Measurements from ENCODE around the gene KDM6A.
"Not testable (repeated sequence)": the region's sequence is repeated elsewhere in the genome, so short reads cannot be mapped to it uniquely, and the experiment has no call there.

Gene KDM6A

DNA sequence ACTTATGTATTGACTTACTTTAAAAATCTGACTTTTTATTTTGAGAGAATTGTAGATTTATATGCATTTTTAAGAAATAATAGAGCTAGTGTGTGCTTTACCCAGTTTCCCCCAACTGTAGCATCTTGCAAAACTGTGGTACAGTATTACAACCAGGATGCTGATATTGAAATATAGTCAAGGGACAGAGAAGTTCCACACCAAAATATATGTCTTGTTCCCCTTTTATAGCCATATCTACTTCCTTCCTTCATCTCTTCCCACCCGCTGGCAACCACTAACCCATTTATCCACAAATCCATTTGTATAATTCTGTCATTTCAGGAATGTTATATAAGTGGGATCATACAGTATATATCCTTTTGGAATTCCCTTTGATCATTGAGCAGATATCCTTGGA lies 16.8 kb downstream of the KDM6A start:
- no peak for DNase-seq (ENCODE audit: low spot score)

DNA sequence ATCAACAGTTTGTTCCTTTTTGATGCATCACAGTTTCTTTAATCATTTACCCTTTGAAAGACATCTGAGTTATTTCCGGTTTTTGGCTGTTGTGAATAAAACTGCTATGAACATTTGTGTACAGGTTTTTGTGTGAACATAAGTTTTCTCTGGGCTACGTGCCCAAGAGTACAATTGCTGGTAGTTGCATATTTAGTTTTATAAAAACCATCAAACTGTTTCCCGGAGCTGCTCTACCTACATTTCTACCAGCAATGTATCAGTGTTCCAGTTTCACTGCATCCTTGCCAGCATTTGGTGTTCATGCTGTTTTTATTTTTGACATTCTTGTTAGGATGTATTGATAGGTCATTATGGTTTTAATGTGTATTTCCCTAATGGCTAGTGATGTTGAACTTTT lies 17.3 kb downstream of the KDM6A start:
- DNase-seq (ENCODE audit: low spot score) = no peak

DNA sequence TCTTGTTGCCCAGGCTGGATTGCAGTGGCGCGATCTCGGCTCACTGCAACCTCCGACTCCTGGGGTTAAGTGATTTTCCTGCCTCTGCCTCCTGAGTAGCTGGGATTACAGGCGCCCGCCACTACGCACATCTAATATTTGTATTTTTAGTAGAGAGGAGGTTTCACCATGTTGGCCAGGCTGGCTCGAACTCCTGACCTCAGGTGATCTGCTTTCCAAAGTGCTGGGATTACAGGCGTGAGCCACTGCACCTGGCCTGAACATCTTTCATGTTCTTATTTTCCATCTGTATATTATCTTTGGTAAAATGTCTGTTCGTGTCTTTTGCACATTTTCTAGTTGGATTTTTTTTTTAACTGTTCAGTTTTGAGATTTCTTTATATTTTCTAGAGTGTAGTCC lies 17.7 kb downstream of the KDM6A start:
- DNase-seq (ENCODE audit: low spot score) = not testable (repeated sequence)

DNA sequence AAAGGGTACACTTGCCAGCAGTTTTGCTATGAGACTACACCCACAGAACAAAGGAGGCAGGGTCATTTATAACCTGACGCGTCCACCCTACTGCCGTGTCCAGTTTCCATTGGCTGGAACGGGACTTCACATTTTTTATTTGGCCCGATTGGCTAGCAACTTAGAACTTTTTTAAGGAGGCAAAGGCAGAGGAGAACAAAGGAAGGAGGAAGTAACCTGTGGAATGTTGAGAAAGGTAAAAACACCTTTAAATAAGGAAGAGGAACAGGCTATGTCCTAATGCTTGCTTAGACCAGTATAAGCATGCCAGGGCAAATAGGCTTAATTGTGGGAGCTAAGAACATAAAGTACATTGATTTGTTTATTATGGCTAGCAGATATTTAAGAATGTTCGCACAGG lies 18.7 kb downstream of the KDM6A start:
- DNase-seq (ENCODE audit: low spot score) = no peak

DNA sequence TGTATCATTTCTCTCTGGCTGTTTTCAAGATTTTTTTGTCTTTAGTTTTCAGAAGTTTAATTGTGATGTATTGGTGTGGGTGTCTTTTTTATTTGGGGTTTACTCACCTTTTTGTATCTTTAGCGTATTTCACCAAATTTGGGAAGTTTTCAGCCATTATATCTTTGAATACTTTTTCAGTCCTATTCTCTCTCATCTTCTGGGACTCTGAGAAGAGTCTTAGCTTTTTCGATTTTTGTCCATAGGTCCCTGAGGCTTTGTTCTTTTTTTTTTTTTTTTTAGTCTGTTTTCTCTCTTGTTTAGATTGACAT lies 23.8 kb downstream of the KDM6A start:
- DNase-seq (ENCODE audit: low spot score) = no peak

DNA sequence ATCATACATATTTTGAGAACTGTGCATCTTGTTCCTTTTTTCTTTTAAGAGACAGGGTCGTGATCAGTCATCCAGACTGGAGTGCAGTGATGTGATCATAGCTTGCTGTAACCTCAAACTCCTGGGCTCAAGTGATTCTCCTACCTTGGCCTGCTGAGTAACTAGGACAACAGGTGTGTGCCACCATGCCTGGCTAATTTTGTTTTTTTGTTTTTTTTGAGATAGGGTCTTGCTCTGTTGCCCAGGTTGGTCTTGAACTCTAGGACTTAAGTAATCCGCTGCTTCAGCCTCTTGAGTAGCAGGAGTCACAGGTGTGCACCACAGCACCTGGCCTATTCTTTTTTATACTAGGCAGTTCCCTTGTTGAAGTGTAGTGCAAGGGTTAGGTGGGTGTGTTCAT lies 24.6 kb downstream of the KDM6A start:
- DNase-seq (ENCODE audit: low spot score) = no peak

DNA sequence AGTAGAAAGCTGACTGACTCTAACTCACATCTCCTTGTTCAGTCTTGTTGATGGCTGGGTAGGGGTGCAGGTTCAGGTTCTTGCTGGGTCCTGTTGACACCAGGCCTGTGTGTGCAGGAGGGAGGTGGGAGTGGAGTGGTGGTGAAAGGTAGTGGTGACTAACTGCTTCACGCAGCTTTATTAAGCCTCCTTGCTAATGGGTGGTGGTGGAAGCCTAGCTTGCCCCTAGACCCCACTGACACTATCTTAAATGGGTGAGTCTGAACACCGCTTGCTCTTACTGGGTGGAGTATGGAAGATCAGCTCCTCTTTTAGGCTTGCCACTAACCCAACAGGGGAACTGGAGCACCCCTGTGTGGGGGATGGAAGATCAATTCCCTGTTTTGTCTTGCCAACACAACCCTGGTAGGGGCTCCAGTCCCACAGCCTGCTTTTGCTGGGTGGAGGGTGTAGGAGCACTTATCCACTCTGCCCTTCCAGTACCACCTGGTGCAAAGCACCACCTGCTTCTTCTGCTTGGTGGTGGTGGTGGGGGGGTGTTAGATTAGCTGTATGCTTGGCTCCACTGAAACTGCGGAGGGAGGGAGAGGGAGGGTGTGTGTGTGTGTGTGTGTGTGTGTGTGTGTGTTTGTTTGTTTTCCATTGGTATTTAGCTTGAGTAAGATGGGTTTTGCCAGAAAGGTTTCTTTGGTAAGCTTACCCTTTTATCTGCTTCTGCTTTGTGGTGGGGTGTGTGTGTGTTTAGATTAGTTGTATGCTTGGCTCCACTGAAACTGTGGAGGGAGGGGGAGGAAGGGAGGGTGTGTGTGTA lies 25.6 kb downstream of the KDM6A start:
- no peak for DNase-seq (ENCODE audit: low spot score)

DNA sequence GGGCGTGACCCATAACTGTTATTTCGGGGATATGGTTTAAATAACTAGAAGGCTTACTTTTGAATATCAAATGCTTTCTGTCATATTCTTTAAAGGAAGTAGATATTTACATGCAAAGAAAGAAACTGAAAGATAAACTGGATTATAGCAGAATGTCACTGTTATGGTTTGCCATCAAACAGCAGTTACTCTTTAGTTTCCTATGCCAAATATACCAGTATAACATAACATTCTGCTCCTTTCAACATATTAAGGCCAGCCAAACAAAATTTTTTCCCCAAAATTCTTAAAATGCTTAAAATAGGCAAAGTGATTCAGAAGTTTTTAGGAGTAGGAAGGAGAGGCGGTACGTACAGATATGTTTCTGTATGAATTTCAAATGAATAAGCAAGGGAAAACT lies 27.0 kb downstream of the KDM6A start:
- DNase-seq (ENCODE audit: low spot score) = no peak

DNA sequence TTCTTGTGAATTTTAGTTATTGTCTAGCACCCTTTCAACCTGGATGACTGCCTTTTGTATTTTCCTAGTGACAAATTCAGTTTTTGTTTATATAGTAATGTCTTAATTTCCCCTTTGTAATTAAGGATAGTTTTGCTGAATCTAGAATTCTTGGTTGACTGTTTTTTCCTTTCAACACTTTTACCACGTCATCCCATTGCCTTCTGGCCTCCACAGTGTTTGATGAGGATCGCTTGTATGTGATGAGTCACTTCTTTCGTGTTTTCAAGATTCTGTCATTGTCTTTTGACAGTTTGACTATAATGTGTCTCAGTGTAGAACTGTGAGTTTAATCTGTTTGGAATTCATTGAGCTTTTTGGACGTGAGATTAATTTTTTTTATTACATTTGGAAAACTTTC lies 30.1 kb downstream of the KDM6A start:
- DNase-seq (ENCODE audit: low spot score) = no peak

DNA sequence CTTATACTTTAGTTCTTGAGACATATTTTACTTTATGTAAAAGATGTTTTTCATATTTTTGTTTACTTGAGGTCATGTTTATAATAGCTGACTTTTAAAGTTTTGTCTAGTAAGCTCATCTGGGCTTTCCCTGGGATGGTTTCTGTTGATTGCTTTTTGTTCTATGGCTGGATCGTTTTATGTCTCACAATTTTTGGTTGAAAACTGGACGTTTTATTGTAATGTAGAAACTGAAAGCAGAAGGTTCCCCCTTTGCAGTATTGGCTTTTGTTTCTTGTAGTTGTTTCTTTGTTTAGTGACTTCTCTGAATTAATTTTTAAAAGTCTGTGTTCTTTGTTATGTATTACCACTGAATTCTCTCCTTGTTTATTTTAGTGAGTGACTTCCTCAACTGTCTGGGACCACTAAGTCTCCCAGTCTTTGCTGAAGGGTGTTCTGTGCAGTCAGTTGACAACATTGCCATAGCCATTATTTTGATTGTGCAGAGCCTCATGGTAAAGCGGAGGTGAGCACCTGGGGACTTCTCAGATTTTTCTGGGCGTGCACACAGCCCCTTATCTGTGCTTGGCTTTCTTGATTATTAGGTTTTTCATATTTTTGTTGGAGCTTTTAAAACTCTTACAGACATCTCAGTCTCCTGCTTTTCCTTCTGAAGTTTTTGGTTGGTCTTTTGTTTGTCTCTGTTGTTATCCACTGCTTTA lies 31.0 kb downstream of the KDM6A start:
- no peak for DNase-seq (ENCODE audit: low spot score)

DNA sequence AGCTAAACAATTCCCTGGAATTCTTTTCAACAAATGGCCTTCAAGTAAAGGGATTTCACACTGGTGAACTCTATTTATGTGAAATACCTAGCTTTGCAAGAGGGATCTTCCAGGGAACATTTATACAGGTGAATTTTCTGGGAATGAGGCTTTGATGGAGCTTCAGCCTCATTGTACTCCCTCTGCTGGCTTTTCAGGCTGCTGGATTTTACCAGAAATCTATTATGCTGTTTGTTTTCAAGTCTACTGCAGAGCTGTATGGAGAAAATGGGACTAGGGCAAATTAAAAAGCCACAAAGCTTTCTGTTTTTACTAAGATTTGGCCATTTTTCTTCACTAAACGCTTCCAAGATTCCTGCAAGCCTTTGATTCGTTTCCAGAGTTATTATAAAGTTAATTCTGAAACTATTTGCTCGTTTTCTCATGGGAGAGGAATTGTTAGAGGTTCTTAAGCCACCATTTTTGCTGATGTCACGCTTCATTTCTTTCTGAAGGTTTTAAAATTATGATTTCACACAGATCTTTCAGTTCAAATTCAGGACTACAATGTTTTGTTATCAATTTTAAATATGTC lies 31.6 kb downstream of the KDM6A start:
- DNase-seq (ENCODE audit: low spot score) = no peak

DNA sequence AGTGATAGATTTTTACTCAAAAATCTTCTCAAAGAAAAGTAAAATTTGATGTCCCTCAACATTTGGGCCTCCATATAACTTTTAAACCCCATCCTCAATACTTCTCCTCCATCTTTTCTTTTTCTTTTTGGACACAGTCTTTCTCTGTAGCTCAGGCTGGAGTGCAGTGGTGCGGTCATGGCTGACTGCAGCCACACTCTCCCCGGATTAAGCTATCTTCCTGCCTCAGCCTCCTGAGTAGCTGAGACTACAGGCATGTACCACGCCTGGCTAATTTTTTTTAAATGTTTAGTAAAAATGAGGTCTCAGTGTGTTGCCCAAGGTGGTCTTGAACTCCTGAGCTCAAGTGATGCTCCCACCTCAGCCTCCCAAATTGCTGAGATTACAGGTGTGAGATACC lies 33.1 kb downstream of the KDM6A start:
- no peak for DNase-seq (ENCODE audit: low spot score)

DNA sequence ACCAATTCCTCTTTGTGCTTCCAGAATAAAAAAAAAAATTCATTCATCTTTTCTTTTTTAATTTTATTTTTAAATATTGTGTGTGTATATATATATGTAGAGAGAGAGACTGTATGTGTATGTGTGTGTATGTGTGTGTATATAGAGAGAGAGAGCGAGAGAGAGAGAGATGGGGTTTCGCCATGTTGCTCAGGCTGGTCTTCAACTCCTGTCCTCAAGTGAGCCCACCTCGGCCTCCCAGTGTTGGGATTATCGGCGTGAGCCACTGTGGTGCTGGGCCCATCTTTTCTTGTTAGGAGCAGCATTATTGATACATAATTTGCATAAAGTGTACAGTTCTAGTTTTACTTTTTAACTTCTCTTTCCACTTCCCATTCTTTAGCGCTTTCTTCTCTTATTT lies 33.6 kb downstream of the KDM6A start:
- DNase-seq (ENCODE audit: low spot score) = no peak

DNA sequence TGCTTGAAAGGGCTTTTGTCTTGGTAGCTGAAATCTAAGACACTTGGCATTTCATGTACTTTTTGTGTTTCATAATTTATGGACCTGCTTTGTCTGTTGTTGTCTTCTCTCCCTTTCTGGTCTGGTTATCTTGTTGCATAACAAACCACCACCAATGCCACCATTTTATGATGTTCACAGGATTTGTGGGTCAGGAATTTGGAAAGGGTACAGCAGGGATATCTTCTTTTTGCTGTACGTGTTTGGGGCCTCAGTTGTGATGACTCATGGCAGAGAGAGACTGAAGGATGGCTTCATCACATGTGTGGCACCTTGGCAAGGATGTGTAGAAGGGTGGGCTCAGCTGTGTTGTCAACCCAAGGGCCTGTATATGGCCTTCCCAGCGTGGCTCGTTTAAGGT lies 35.2 kb downstream of the KDM6A start:
- no peak for DNase-seq (ENCODE audit: low spot score)

DNA sequence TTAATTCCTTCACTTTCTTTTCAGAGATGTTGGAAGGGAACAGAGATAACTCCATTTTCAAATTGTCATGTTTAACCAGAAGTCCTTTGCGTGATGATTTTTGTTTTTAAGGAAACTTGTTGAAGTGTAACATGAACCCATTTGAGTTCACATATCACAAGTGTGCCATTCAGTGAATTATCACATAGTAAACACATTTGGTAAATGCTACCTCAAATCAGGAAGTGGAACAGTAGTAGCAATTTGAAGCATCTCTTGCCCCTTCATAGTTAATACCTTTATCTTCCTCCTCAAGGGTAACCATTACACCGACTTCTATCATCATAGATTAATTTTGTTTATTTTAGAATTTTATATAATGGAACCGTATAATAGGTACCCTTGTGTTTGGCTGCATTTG lies 35.8 kb downstream of the KDM6A start:
- DNase-seq (ENCODE audit: low spot score) = no peak

DNA sequence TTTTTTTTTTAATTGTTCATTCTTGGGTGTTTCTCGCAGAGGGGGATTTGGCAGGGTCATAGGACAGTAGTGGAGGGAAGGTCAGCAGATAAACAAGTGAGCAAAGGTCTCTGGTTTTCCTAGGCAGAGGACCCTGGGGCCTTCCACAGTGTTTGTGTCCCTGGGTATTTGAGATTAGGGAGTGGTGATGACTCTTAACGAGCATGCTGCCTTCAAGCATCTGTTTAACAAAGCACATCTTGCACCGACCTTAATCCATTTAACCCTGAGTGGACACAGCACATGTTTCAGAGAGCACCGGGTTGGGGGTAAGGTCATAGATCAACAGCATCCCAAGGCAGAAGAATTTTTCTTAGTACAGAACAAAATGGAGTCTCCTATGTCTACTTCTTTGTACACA lies 37.5 kb downstream of the KDM6A start:
- not testable (repeated sequence) for DNase-seq (ENCODE audit: low spot score)

DNA sequence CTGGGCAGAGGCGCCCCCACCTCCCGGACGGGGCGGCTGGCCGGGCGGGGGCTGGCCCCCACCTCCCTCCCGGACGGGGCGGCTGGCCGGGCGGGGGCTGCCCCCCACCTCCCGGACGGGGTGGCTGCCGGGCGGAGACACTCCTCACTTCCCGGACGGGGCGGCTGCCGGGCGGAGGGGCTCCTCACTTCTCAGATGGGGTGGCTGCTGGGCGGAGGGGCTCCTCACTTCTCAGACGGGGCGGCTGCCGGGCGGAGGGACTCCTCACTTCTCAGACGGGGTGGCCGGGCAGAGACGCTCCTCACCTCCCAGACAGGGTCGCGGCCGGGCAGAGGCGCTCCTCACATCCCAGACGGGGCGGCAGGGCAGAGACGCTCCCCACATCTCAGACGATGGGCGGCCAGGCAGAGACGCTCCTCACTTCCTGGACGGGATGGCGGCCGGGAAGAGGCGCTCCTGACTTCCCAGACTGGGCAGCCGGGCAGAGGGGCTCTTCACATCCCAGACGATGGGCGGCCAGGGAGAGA lies 38.1 kb downstream of the KDM6A start:
- DNase-seq (ENCODE audit: low spot score) = not testable (repeated sequence)

DNA sequence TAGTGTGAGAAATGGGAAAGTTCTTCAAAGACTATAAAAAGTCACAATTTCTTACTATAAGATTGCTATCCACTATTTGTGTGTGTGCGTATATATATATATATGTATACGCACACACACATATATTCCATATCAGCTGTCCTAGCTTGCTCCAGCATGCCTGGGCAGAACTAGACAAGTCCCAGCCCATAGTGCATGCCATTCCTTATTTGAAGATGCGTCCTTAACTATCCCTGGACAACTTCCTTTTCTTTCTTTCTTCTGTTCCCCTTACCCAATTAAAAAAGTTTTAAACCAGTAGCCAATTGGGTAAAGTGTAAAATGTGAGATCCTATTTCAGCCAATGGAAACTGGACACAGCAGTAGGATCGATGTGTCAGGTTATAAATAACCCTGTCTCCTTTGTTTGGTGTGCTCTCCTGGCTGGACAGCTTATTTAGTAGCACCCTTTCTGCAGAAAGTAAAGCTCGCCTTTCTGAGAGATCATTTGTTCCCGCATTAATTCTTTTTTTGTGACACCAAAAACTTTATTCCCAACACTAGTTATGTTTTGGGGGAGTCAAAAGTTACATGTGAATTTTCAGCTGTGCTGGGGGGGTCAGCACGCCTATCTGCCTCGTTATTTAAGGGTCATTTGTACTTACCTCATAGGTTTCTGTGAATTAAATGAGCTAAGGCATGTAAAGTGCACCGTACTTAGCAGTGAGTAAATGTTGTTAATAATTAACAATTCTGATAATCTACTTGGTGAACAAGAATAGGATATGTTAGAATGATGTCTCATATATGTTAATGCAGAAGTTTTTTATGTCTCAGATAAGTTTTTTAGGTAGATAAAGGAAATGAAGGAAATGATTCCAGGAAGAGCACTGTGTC lies 40.9 kb downstream of the KDM6A start:
- DNase-seq (ENCODE audit: low spot score) = no peak

DNA sequence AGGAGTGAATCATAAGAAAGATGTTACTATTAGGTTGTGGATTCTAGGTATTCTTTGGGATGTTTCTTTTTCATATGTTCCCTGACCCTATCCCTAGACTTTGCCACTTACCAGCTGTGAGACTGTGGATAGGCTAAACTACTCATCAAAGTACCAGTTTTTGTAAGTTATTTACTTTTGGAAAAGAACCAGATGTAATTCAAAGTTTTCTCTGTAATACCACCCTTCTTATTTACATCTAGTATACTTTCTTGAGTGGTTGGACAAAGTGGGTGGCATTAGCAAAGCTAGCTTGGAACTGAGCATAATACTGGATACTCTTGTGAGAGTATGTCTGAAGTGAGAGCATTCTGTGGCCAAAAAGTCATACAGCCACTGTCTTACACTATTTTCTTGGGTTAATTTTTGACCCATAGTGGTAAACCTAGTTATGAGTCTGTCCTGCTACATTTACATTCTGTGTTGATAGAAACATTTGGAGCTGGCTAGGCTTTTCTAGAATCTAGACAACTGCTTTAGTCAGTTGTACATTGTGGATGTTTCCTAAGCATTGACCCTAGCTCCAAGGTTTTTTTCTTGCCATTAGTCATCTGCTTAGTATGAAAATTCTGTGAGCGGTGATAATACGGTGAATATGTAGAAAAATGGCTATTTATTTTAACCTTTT lies 41.7 kb downstream of the KDM6A start:
- DNase-seq (ENCODE audit: low spot score) = no peak

DNA sequence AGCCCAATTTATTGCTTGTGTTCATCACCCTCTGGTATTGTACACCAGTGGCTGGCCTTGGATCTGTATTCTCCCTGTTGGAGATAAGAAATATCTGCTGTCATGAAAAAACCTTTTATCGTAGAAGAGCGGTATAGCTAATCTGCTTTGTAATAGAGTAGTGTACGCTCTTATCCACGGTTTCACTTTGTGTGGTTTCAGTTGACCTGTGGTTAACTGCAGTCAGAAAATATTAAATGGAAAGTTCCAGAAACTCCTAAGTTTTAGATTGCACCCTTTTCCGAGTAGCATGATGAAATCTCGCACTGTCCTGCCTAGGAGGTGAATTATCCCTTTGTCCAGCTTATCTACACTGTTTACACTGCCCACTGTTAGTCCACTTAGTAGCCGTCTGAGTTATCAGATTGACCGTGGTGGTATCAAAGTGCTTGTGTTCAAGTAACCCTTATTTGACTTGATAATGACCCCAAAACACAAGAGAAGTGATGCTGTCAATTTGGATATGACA lies 42.4 kb downstream of the KDM6A start:
- no peak for DNase-seq (ENCODE audit: low spot score)

DNA sequence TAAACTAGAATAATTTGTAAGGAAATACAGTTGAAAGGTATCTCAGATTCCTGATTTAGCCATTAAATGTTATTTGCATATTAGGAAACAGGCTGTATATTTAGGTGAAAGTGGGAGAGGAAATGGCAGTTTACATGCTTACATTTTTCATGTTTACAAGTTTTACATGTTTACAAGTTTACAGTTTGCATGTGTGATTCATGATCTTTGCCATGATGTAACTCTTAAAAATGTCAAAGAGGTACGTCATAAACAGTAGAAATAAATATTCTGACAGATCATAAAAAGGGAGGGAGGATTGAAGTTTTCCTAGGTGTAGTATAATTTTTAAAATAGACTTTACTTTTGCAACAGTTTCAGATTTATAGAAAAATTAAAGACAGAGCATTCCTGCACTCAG lies 45.7 kb downstream of the KDM6A start:
- DNase-seq (ENCODE audit: low spot score) = no peak

DNA sequence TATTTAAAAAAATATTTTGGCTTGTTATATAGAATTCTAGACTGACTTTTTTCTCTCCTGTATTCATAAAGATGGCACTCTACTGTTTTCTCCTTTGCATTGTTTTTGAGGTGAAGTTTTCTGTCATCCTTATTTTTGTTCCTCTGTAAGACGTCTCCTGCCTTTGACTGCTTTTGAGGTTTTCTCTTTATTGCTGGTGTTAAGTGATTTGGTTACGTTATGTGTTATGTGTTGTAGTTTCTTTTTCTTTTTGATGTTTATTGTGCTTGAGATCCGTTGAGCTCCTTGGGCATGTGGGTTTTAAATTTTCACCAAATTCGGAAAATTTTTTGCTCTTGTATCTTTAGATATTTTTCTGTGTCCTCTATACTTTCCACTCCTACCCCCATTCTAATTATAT lies 50.0 kb downstream of the KDM6A start:
- no peak for DNase-seq (ENCODE audit: low spot score)

Measured in ecto neural progenitor cell (in vitro differentiated cells).